NB4 (cell line): Measurements from ENCODE around the gene BBS12.
"Not testable (repeated sequence)": the region's sequence is repeated elsewhere in the genome, so short reads cannot be mapped to it uniquely, and the experiment has no call there.

ENCODE experiments used
- DNase-seq: peaks from one replicate; pipeline ENCODE4 v3.0.0; 2010; ENCODE audit warnings: low read depth
- H3K4me3 ChIP-seq: one replicate; pipeline ENCODE4 v1.5.1; 2011; ENCODE audit warnings: mild to moderate bottlenecking, low read depth, low read length, moderate library complexity
- MYC ChIP-seq: IDR thresholded peaks from 2 replicates; pipeline ENCODE4 v1.6.1; 2011; ENCODE audit warnings: low read depth, low read length
- POLR2A ChIP-seq: IDR thresholded peaks from 2 replicates; pipeline ENCODE4 v1.6.1; 2011; ENCODE audit warnings: mild to moderate bottlenecking; ENCODE audit not compliant: insufficient read length; ENCODE audit errors: extremely low read depth
- TF ChIP-seq, protein P1 (sequence below): IDR thresholded peaks from 2 replicates; pipeline ENCODE4 v1.6.1; 2011; ENCODE audit warnings: low read depth, low read length
- TF ChIP-seq, protein P2 (sequence below): IDR thresholded peaks from one replicate; pipeline ENCODE4 v1.5.1; 2012; ENCODE audit warnings: low read depth, low read length

The BBS12 gene

DNA sequence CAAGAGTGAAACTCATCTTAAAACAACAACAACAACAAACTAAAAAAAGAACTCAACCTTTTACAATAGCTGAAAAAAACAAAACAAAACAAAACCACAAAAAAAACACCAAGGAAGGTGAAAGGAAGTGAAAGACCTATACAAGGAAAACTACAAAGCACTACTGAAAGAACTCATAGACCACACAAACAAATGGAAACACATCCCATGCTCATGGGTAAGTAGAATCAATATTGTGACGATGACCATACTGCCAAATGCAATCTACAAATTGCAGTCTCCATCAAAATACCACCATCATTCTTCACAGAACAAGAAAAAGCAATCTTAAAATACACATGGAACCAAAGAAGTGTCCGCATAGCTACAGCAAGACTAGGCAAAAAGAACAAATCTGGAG, 52.6 kb downstream of the BBS12 start:
- no peak overlapping the region for H3K4me3 ChIP-seq
- no peak for DNase-seq
- TF ChIP-seq, protein P1, sequence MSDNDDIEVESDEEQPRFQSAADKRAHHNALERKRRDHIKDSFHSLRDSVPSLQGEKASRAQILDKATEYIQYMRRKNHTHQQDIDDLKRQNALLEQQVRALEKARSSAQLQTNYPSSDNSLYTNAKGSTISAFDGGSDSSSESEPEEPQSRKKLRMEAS = no peak
- TF ChIP-seq POLR2A (no peak), MYC (no peak)
- TF ChIP-seq, protein P2, sequence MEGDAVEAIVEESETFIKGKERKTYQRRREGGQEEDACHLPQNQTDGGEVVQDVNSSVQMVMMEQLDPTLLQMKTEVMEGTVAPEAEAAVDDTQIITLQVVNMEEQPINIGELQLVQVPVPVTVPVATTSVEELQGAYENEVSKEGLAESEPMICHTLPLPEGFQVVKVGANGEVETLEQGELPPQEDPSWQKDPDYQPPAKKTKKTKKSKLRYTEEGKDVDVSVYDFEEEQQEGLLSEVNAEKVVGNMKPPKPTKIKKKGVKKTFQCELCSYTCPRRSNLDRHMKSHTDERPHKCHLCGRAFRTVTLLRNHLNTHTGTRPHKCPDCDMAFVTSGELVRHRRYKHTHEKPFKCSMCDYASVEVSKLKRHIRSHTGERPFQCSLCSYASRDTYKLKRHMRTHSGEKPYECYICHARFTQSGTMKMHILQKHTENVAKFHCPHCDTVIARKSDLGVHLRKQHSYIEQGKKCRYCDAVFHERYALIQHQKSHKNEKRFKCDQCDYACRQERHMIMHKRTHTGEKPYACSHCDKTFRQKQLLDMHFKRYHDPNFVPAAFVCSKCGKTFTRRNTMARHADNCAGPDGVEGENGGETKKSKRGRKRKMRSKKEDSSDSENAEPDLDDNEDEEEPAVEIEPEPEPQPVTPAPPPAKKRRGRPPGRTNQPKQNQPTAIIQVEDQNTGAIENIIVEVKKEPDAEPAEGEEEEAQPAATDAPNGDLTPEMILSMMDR = no peak

DNA sequence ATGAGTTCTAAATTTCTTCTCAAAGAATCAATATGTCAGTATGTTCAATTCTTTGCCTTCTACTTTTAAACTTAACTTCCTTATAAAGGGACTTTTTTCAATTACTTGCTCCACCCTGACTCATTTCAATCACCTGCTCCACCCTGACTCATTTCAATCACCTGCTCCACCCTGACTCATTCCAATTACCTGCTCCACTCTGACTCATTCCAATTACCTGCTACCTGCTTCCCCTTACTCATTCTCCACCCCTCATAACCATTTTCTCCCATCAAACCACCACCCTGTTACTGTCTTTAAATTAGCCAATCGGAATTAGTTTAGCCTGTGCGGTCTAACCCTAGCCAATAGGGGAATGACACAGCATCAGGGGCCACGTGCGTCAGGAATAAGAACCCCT, 53.8 kb downstream of the BBS12 start:
- not testable (repeated sequence) for H3K4me3 ChIP-seq, DNase-seq

DNA sequence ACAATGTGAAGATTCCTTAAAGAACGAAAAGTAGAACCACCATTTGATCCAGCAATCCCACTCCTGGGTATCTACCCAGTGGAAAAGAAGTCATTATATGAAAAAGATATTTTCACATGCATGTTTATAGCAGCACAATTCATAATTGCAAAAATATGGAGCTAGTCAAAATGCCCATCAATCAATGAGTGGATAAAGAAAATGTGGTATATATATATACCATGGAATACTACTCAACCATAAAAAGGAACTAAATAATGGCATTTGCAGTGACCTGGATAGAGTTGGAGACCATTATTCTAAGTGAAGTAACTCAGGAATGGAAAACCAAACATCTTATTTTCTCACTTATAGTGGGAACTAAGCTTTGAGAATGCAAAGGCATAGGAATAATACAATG, 54.4 kb downstream of the BBS12 start:
- DNase-seq, H3K4me3 ChIP-seq: not testable (repeated sequence)

DNA sequence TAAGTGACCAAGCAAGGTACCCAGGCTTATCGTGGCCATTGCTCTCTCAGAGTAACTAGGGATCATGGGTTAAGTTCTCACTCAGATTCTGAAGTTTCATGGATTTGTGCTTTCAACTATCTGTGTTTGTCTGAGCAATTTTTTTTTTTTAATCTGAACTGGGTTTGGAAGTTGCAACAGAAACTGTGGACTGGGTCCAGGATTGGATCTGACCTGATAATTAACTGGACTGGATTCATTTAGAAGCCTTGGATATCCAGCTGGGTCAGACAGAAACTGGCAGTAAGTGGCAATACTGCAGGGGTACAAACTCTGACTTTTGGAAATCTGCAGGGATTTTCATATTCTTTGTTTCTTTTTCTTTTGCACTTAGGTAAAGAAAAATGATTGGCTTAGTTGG, 55.4 kb downstream of the BBS12 start:
- no peak for DNase-seq
- H3K4me3 ChIP-seq = no peak overlapping the region
- TF ChIP-seq POLR2A (no peak), MYC (no peak)
- TF ChIP-seq, protein P2 = no peak
- TF ChIP-seq, protein P1 = no peak

DNA sequence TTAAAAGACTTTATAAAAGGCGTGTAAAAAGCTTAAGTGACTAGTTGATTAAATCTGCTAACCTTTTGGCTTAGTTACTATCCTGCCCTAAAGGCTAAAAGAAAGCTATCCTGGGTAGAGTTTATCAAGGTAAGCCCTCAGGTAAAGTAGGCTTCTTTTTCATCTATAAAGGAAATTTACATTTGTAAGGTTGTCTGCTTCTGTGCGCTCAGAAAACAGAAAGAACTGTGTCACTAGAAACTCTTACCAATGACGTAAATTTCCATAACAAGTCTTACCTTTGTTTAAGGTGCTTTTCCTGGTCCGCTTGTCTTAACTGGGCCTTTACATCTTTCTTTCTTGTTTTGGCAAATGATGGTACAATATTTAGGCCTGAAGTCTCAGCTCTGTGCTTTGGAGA, 56.4 kb downstream of the BBS12 start:
- TF ChIP-seq POLR2A = no peak
- H3K4me3 ChIP-seq = no peak overlapping the region
- no peak for DNase-seq

DNA sequence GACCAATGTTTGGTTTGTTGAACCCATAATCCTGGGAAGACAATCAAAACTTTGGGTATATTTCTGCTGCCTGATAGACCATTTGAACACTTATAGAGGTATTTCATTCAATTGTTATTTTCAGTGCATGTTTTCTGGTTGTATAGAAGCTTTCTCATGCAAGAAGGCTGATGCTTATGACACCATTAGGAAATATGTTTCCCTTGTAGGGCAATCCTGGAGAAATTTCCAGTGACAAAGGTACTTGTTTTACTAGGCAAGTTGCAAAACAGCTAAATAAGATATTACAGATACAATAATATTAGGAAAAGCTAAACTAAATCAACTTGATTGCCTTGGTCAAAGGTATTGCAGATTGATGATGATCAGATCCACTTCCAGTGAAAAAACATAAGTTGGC, 61.3 kb downstream of the BBS12 start:
- TF ChIP-seq, protein P2 = no peak
- TF ChIP-seq MYC (no peak), POLR2A (no peak)
- TF ChIP-seq, protein P1 = no peak
- DNase-seq = no peak
- no peak overlapping the region for H3K4me3 ChIP-seq
